H1 (cell line): Measurements from ENCODE around the gene SYNJ2BP. TPM values are rescaled to one million over a fixed set of nuclear protein-coding genes. Genes with fewer than 3 reads are reported as not detected.

Source experiments
- BRCA1 ChIP-seq: IDR thresholded peaks from 2 replicates; pipeline ENCODE4 v1.6.1; 2012; ENCODE audit warnings: low read depth, low read length, improper control_type of control experiment
- MAFK ChIP-seq: IDR thresholded peaks from 2 replicates; pipeline ENCODE4 v1.6.1; 2012; ENCODE audit warnings: low read depth, mild to moderate bottlenecking, improper control_type of control experiment, low read length
- POLR2AphosphoS5 ChIP-seq: IDR thresholded peaks from 2 replicates; pipeline ENCODE4 v1.6.1; 2011; ENCODE audit warnings: low read depth, low read length
- SP1 ChIP-seq: IDR thresholded peaks from 2 replicates; pipeline ENCODE4 v1.6.1; 2011; ENCODE audit warnings: low read depth, low read length
- YY1 ChIP-seq: IDR thresholded peaks from 2 replicates; pipeline ENCODE4 v1.6.1; 2011; ENCODE audit warnings: low read depth, mild to moderate bottlenecking, low read length
- polyA plus RNA-seq, 7 experiments: library from polyadenylated mRNA; depleted of rRNA in 3 of 7; stranded (reverse) in 5 of 7; unstranded in 2 of 7; fragments of >200 nt in 5 of 7; fragments of 200-250 nt in 2 of 7; gene quantifications; 1 replicate in 5 of 7; 2 replicates in 1 of 7; 4 replicates in 1 of 7; pipeline versions ENCODE4 v1.2.1 to v1.2.3, GENCODE V29; 2011 to 2013; ENCODE audit warnings: missing spikeins in 2 of 7, mixed read lengths in 2 of 7
- total RNA-seq: library from RNA; stranded (reverse); fragmentation: NEBNext Ultra II Directional; extraction: Animal tissue kit (Norgen Biotek cat#: 25700); gene quantifications from 2 replicates; pipeline ENCODE4 v1.2.1, GENCODE V29; 2021
- TF ChIP-seq, protein P1 (sequence below): fragments of 300-600 bp; sonication (generic); IDR thresholded peaks from 2 replicates; pipeline ENCODE4 v1.7.1; 2012; ENCODE audit warnings: low read length, moderate library complexity, mild to moderate bottlenecking, inconsistent platforms; ENCODE audit not compliant: insufficient replicate concordance

Gene SYNJ2BP
- total and polyA plus RNA-seq, 2 of the 8 experiments (the other 6 are each of a cell fraction or from before 2014, with no cell fraction given) = 9.6 to 30.6 TPM

DNA sequence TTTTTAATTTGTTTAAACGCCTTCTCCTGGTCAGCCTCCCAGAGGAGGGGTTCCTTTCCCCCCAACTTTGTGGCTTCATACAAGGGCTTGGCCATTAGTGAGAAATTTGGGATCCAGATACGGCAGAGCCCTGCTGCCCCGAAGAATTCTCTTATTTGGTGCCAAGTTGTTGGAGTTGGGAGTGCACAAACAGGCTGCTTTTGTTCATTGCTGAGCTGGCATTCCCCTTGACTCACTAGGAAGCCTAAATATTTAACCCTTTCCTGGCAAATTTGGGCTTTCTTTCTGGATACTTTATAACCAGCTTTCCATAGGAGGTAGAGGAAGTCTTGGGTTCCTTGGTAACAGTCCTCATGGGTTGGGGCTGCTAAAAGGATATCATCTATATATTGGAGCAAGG lies 24.8 kb upstream of the SYNJ2BP start (continued):
- TF ChIP-seq MAFK = no peak
- TF ChIP-seq POLR2AphosphoS5 = no peak
- TF ChIP-seq YY1 = no peak
- TF ChIP-seq, protein P1, sequence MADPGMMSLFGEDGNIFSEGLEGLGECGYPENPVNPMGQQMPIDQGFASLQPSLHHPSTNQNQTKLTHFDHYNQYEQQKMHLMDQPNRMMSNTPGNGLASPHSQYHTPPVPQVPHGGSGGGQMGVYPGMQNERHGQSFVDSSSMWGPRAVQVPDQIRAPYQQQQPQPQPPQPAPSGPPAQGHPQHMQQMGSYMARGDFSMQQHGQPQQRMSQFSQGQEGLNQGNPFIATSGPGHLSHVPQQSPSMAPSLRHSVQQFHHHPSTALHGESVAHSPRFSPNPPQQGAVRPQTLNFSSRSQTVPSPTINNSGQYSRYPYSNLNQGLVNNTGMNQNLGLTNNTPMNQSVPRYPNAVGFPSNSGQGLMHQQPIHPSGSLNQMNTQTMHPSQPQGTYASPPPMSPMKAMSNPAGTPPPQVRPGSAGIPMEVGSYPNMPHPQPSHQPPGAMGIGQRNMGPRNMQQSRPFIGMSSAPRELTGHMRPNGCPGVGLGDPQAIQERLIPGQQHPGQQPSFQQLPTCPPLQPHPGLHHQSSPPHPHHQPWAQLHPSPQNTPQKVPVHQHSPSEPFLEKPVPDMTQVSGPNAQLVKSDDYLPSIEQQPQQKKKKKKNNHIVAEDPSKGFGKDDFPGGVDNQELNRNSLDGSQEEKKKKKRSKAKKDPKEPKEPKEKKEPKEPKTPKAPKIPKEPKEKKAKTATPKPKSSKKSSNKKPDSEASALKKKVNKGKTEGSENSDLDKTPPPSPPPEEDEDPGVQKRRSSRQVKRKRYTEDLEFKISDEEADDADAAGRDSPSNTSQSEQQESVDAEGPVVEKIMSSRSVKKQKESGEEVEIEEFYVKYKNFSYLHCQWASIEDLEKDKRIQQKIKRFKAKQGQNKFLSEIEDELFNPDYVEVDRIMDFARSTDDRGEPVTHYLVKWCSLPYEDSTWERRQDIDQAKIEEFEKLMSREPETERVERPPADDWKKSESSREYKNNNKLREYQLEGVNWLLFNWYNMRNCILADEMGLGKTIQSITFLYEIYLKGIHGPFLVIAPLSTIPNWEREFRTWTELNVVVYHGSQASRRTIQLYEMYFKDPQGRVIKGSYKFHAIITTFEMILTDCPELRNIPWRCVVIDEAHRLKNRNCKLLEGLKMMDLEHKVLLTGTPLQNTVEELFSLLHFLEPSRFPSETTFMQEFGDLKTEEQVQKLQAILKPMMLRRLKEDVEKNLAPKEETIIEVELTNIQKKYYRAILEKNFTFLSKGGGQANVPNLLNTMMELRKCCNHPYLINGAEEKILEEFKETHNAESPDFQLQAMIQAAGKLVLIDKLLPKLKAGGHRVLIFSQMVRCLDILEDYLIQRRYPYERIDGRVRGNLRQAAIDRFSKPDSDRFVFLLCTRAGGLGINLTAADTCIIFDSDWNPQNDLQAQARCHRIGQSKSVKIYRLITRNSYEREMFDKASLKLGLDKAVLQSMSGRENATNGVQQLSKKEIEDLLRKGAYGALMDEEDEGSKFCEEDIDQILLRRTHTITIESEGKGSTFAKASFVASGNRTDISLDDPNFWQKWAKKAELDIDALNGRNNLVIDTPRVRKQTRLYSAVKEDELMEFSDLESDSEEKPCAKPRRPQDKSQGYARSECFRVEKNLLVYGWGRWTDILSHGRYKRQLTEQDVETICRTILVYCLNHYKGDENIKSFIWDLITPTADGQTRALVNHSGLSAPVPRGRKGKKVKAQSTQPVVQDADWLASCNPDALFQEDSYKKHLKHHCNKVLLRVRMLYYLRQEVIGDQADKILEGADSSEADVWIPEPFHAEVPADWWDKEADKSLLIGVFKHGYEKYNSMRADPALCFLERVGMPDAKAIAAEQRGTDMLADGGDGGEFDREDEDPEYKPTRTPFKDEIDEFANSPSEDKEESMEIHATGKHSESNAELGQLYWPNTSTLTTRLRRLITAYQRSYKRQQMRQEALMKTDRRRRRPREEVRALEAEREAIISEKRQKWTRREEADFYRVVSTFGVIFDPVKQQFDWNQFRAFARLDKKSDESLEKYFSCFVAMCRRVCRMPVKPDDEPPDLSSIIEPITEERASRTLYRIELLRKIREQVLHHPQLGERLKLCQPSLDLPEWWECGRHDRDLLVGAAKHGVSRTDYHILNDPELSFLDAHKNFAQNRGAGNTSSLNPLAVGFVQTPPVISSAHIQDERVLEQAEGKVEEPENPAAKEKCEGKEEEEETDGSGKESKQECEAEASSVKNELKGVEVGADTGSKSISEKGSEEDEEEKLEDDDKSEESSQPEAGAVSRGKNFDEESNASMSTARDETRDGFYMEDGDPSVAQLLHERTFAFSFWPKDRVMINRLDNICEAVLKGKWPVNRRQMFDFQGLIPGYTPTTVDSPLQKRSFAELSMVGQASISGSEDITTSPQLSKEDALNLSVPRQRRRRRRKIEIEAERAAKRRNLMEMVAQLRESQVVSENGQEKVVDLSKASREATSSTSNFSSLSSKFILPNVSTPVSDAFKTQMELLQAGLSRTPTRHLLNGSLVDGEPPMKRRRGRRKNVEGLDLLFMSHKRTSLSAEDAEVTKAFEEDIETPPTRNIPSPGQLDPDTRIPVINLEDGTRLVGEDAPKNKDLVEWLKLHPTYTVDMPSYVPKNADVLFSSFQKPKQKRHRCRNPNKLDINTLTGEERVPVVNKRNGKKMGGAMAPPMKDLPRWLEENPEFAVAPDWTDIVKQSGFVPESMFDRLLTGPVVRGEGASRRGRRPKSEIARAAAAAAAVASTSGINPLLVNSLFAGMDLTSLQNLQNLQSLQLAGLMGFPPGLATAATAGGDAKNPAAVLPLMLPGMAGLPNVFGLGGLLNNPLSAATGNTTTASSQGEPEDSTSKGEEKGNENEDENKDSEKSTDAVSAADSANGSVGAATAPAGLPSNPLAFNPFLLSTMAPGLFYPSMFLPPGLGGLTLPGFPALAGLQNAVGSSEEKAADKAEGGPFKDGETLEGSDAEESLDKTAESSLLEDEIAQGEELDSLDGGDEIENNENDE = no peak
- no peak for TF ChIP-seq SP1
- TF ChIP-seq BRCA1 = no peak
